HEK293T (cell line): ENCODE data around the gene FMO1.
"Not testable (repeated sequence)": the region's sequence is repeated elsewhere in the genome, so short reads cannot be mapped to it uniquely, and the experiment has no call there.

ENCODE experiments used
- CTCF ChIA-PET: fragments of 350-600 bp; formaldehyde crosslinking; extraction: SDS; loops from one replicate; lab custom pipeline; 2021; ENCODE audit warnings: antibody characterized with exemption, inconsistent platforms; lab: Yijun Ruan, JAX
- POLR2A ChIA-PET: fragments of 350-600 bp; formaldehyde crosslinking; extraction: SDS; loops from one replicate; lab custom pipeline; 2020; ENCODE audit warnings: antibody characterized with exemption, inconsistent platforms; lab: Yijun Ruan, JAX
- DNase-seq: peaks from one replicate; pipeline ENCODE4 v3.0.0; 2012; ENCODE audit warnings: mixed read lengths; ENCODE audit errors: extremely low spot score
- ARNT ChIP-seq: fragments of 450-650 bp; IDR thresholded peaks from 2 replicates; pipeline ENCODE4 v1.6.1; 2017; ENCODE audit warnings: mild to moderate bottlenecking
- BHLHE40 ChIP-seq: fragments of 450-650 bp; IDR thresholded peaks from 2 replicates; pipeline ENCODE4 v1.6.1; 2016; ENCODE audit warnings: mild to moderate bottlenecking, moderate library complexity, borderline replicate concordance
- CTBP1 ChIP-seq: fragments of 450-650 bp; IDR thresholded peaks from 2 replicates; pipeline ENCODE4 v1.6.1; 2016; ENCODE audit warnings: borderline replicate concordance
- ELF4 ChIP-seq: fragments of 450-650 bp; IDR thresholded peaks from 2 replicates; pipeline ENCODE4 v1.6.1; 2017; ENCODE audit warnings: antibody characterized with exemption
- FOXA1 ChIP-seq: fragments of 450-650 bp; IDR thresholded peaks from 2 replicates; pipeline ENCODE4 v1.6.1; 2016; ENCODE audit warnings: mild to moderate bottlenecking
- FOXK2 ChIP-seq: fragments of 450-650 bp; IDR thresholded peaks from 2 replicates; pipeline ENCODE4 v1.6.1; 2016; ENCODE audit warnings: mild to moderate bottlenecking
- FOXM1 ChIP-seq: fragments of 450-650 bp; IDR thresholded peaks from 2 replicates; pipeline ENCODE4 v1.6.1; 2017; ENCODE audit warnings: mild to moderate bottlenecking, borderline replicate concordance
- HDGF ChIP-seq: fragments of 450-650 bp; IDR thresholded peaks from 2 replicates; pipeline ENCODE4 v1.6.1; 2017; ENCODE audit warnings: antibody characterized with exemption, borderline replicate concordance
- L3MBTL2 ChIP-seq: fragments of 450-650 bp; conservative IDR thresholded peaks from 2 replicates; pipeline ENCODE4 v1.6.1; 2016; ENCODE audit warnings: mild to moderate bottlenecking
- LEF1 ChIP-seq: fragments of 450-650 bp; IDR thresholded peaks from 2 replicates; pipeline ENCODE4 v1.6.1; 2017; ENCODE audit warnings: mild to moderate bottlenecking, borderline replicate concordance
- NFRKB ChIP-seq: fragments of 450-650 bp; IDR thresholded peaks from 2 replicates; pipeline ENCODE4 v1.6.1; 2016; ENCODE audit warnings: mild to moderate bottlenecking, moderate library complexity
- SP1 ChIP-seq: fragments of 450-650 bp; IDR thresholded peaks from 2 replicates; pipeline ENCODE4 v1.6.1; 2017
- SUZ12 ChIP-seq: fragments of 450-650 bp; IDR thresholded peaks from 2 replicates; pipeline ENCODE4 v1.6.1; 2016; ENCODE audit warnings: mild to moderate bottlenecking
- TARDBP ChIP-seq: fragments of 450-650 bp; IDR thresholded peaks from 2 replicates; pipeline ENCODE4 v1.6.1; 2016
- ZNF384 ChIP-seq: fragments of 450-650 bp; IDR thresholded peaks from 2 replicates; pipeline ENCODE4 v1.6.1; 2016
- TF ChIP-seq, protein P1 (sequence below): fragments of 450-650 bp; IDR thresholded peaks from 2 replicates; pipeline ENCODE4 v1.6.1; 2016

The FMO1 gene

GRCh38 chr1:171279678-171280077 is 31.4 kb downstream of the FMO1 start:
- DNase-seq: no peak
- ChIA-PET POLR2A (no interaction called here), CTCF (interaction anchor here (0.6 kb wide), 1 partner anchor 9 kb away, joined by 3 read pairs; no protein-coding TSS in a partner anchor)
- TF ChIP-seq HDGF (no peak), FOXA1 (no peak), BHLHE40 (no peak), SP1 (no peak), ARNT (no peak), FOXK2 (no peak), CTBP1 (no peak), ELF4 (no peak), NFRKB (no peak), SUZ12 (no peak)
- TF ChIP-seq, protein P1, sequence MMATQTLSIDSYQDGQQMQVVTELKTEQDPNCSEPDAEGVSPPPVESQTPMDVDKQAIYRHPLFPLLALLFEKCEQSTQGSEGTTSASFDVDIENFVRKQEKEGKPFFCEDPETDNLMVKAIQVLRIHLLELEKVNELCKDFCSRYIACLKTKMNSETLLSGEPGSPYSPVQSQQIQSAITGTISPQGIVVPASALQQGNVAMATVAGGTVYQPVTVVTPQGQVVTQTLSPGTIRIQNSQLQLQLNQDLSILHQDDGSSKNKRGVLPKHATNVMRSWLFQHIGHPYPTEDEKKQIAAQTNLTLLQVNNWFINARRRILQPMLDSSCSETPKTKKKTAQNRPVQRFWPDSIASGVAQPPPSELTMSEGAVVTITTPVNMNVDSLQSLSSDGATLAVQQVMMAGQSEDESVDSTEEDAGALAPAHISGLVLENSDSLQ: no peak

- POLR2A ChIA-PET: no interaction called here
- TF ChIP-seq SP1: no peak
- TF ChIP-seq FOXA1: no peak
- TF ChIP-seq LEF1: no peak
- no peak for TF ChIP-seq NFRKB
- no peak for TF ChIP-seq CTBP1
- TF ChIP-seq, protein P1: no peak
- no peak for DNase-seq
- CTCF ChIA-PET: no interaction called here
Measured at GRCh38 chr1:171280599-171280998, 32.3 kb downstream of the FMO1 start.

GRCh38 chr1:171286032-171286705 is 37.9 kb downstream of the FMO1 start:
- POLR2A ChIA-PET: no interaction called here
- TF ChIP-seq BHLHE40: no peak
- no peak for TF ChIP-seq FOXM1
- no peak for TF ChIP-seq FOXK2
- TF ChIP-seq LEF1: no peak
- TF ChIP-seq ELF4: no peak
- no peak for TF ChIP-seq ARNT
- no peak for TF ChIP-seq FOXA1
- TF ChIP-seq TARDBP: no peak
- TF ChIP-seq SP1: no peak
- TF ChIP-seq CTBP1: no peak
- CTCF ChIA-PET: no interaction called here
- no peak for DNase-seq

DNA sequence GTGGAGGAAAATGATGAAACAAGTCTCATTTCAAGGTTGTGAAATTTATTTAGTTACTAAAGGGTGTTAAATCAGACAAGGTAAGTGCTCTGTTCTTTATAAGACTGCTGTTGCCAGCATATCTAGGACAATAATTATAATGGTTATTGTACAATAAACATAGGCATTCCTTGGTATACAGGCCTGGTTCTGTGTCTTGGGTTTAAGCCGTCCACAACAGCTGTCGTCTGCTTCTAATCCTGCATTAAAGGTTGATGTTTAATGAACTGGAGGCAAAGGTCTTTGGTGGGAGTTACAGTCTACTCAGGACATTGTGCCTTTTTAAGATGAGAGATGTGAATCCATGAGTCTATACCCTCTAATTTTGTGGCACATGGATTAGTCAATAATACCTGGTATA is 42.3 kb downstream of the FMO1 start:
- no peak for DNase-seq
- ChIA-PET CTCF (no interaction called here), POLR2A (no interaction called here)
- TF ChIP-seq LEF1 (no peak), FOXA1 (no peak), SP1 (no peak), SUZ12 (no peak), HDGF (no peak), TARDBP (no peak), CTBP1 (no peak), ZNF384 (no peak), FOXM1 (no peak), NFRKB (no peak), L3MBTL2 (no peak), ARNT (no peak), ELF4 (no peak), BHLHE40 (no peak), FOXK2 (no peak)
- TF ChIP-seq, protein P1: no peak

DNA sequence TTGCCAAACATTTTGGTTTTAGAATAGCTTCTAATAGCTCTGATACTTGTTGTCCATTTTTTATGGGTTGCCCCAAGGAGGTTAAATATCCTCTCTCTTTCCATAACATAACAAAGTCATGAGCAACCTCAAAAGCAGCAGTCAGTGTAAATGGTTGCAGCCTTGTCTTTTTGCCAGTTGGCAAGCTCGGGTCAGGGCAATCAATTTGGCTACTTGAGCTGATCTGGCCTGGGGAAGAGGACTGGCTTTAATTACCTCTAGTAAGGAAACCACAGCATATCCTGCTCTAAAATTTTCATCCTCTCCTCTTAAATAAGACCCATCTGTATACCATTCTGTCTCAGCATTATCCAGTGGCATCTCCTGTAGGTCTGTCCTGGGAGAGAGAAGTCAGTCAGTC is 44.5 kb downstream of the FMO1 start:
- DNase-seq: no peak
- ChIA-PET CTCF (interaction anchor here (1.1 kb wide), 1 partner anchor 21 kb away, joined by 5 read pairs; the partner anchor contains the start of gene FMO4), POLR2A (no interaction called here)
- TF ChIP-seq L3MBTL2 (no peak), SUZ12 (no peak), CTBP1 (no peak), FOXA1 (no peak), FOXK2 (no peak), FOXM1 (no peak), ZNF384 (no peak), HDGF (no peak), ELF4 (no peak), NFRKB (no peak), SP1 (no peak), BHLHE40 (no peak)
- TF ChIP-seq, protein P1: no peak

DNA sequence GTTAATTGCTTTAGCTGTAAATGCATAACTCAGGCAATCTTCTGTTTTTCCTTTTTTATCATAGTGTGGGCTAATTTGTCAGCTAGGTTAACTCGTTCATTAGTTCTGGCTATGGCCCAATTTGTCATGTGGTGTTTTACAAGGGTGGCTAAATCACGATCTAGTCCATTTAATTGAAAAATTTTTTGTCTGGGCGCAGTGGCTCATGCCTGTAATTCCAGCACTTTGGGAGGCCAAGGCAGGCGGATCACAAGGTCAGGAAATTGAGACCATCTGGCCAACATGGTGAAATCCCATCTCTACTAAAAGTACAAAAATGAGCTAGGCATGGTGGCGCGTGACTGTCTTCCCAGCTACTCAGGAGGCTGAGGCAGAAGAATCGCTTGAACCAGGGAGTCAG is 47.1 kb downstream of the FMO1 start:
- DNase-seq, CTCF ChIA-PET: not testable (repeated sequence)
- POLR2A ChIA-PET: interaction anchor here (1.3 kb wide), 1 partner anchor 18 kb away, joined by 3 read pairs; no protein-coding TSS in a partner anchor
